ENCODE measurements around the gene PCDHGC4.
A peak's percentile ranks its signal among the peaks of the same experiment; 100 is the strongest.

Gene PCDHGC4

DNA sequence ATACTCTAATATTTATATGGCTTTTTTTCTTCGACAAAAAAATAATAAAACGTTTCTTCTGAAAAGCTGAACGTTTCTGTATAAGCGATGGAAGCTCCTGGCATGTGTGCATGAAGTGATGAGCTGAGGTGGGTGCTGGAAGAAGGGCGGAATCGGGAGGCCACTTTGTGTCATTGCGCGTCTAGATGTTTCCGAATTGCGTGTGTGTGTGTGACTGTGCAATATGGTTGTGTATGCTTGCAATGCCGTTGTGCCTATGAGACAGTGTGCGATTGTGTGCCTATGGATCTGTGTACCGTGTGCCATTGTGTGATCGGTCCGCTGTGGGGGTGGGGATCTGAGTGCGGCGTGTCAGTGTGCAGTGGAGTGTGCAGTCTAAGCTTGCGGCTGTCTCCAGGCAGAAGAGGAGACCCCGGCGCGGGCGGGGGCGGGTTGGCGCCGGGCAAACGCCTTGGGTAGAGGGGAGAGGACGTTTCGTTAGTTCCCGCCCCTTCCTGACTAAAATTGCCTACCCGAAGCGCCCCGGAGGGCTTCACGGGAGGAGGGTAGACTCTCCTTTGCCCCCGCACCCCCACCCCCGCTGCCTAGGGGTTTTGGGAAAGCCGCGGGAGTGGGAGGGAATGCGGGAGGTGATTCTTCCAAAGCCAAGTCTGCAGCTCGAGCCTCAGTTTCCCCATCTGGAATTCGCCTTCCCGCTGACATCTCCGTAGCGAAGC is 28.2 kb downstream of the PCDHGC4 start:
- DNase-seq: peak; percentile 34

GRCh38 chr5:141513627-141514329 is 28.9 kb downstream of the PCDHGC4 start:
- peak; percentile 70 for DNase-seq

DNA sequence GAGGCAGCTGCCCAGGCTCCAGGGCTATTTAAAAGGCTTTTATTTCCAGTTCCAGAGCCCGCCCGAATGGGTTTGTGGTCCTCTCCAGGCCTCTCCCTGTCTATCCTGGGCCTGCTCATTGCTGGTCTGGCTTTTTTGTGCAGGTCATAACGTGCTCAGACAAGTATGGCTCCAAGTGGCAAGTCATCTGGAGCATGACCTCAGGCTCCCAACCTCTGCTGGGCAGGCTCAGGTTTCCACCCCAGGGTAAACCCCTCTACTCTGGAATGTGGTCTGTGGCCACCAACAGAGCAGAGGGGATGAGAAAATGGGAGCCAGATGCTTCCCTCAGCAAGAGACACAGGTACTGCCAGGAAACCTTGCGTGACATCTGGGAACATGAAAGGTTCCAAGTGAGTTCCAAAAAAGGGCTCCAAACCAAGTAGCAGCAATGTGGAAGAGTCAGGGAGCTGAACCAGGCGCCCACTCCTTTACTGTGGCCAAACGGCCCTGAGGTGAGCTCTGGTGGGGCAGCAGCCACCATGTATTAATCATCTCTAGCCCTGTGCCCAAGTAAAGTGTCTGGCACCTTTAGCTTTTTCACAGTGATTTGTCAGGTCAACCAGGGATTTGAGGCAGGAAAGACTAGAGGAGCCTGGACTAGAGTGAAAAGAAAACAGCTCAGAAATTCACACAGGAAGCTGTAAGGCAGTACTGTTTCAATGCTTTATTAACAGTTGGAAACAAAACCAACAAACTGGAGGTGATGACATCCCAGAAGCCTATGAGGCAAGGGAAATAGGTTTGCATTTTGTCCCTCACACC is 29.7 kb downstream of the PCDHGC4 start:
- no peak for DNase-seq

DNA sequence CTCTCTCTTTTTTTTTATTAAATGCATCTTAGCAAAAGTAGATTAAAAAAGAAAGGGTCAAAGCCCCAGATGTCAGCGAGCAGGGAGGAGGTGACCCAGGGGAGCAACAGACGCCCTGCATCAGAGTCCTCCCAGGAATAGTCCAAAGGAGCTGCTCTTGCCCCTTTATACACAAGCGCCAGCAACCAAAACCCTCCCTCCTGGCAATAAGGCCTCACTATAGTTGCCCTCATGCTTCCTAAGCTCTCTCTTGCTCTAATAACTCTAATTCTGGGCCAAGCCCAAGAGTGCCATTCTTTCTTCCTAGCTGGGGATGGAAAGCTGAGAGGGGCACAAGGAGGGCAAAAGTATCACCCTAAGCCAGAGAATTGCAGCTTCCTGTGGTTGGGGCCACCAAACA is 30.3 kb downstream of the PCDHGC4 start:
- no peak for DNase-seq

- DNase-seq: no peak
Observed at GRCh38 chr5:141515946-141516671, 31.3 kb downstream of the PCDHGC4 start.

GRCh38 chr5:141516672-141517025 is 31.8 kb downstream of the PCDHGC4 start:
- DNase-seq: no peak

DNA sequence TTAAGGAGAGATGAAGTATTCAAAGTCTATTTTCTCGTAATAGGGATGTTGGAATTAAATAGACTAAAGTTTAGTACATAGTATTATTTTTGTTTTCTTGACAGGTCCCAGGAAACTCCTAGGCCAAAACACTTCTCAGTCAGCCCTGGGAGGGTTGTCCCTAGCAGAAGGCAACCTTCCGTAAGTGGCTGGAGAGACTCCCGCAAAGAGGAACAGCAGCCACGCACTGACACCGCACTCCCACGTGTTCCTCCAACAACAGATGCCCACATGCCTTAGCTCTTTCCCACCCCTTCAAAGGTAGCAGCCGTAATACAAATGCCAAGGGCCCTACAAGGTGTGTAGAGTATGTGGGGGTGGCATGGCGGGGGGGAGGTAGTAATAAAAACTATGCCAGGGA is 32.5 kb downstream of the PCDHGC4 start:
- DNase-seq: no peak

DNA sequence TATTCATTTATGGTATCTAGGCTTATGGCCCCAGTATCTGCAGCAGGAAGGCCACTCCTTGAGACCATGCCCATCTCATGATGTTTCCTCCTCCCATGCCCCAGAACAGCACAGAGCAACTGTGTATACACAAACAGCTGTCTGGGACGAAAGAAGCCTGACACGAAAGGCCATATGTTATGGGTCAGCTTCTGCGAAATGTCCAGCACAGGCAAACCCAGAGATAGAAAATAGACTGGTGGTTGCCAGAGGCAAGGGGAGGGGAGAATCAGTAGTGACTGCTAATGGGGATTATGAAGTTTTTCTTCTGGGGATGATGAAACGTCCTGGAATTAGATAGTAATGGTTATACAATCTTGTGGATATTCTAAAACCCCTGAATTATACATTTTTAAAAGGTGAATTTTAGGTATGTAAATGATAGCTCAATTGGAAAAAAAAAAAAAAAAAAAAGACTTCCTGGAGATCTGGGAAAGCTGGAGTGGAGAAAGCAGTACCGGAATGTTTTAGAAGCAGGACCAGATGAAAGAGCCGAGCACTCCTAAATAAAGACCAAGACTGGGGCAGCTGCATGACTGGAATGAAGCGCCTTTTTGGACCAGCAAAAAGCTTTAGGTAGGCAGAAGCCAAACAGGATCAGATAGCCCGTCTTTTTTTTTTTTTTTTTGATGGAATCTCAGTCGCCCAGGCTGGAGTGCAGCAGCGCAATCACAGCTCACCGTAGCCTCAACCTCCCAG is 33.2 kb downstream of the PCDHGC4 start:
- no peak for DNase-seq

DNA sequence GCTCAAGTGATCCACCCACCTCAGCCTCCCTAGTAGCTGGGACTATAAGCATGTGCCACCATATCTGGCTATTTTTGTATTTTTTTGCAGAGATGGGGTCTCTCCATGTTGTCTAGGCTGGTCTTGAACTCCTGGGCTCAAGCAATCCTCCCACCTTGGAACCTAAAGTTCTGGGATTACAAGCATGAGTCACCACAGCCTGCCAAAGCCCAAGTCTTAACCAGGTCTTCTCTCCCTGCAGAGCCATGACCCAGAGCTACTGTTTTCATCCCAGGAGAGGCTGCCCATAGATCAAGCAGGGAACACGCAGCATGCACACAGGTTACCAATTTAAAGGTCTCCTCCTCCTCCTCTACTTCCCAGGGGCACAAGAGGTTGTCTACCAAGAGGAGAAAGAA is 33.8 kb downstream of the PCDHGC4 start:
- no peak for DNase-seq

DNA sequence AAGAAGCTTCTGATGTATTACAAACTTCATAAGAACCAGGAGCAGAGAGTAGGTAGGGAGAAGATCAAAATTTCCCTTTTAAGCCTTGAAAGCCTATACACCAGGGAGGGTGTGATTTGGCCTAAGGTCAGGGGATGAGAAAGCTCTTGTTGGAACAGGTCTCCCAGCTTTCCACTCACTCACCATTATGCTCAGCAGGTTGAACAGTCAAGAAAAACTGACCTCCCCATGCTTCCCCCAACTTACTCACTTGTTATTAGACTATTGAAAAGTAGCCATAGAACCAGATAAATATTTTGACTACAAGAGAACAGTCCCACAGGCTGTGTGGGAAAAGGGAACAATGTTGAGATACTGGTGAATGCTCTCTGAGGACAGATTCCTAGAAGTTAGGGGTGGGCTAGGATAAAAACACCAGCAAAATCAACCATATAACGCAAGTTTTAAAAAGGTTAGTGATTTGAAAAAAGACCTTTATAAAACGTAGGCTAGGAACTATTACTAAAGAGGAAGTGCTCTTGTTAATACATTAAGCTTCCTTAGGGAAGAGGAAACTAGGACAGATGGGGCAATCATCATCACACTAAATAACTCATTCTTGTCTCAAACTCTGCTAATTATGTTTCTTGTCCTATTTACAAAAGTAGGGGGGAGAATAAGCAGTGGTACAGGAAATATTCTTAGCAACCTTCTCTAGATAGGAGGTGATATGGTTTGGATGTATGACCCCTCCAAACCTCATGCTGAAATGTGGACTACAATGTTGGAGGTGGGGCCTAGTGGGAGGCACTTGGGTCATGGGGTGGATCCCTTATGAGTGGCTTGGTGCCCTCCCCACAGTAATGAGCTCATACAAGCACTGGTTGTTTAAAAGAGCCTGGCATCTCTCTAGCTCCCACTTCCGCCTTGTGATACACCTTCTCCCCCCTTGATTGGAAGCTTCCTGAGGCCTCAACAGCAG is 35.1 kb downstream of the PCDHGC4 start:
- no peak for DNase-seq

DNA sequence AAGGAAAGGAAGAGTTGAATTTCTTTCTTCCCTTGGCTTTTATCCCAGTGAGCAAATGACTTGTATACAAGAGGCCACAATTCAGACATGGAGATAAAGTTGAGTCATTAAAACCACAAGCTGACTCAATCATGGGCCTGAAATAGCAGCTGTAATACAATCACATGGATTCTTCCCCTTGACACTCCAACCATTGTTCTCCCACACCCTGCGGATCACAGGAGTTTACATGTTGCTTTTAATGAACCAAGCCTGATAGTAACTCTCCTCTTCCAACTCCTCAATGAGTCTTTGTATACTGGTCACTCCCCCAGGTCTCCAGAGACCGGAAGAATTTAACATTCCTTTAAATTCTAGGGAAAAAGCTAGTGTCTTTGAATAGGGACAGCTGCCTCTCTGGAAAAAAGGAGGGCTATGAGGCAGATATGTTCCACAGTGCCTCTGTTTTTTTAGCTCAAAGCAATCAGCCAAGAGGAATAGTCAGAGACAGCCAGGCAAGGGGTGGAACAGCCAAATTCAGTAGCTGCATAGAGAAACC is 36.5 kb downstream of the PCDHGC4 start:
- DNase-seq: no peak

DNA sequence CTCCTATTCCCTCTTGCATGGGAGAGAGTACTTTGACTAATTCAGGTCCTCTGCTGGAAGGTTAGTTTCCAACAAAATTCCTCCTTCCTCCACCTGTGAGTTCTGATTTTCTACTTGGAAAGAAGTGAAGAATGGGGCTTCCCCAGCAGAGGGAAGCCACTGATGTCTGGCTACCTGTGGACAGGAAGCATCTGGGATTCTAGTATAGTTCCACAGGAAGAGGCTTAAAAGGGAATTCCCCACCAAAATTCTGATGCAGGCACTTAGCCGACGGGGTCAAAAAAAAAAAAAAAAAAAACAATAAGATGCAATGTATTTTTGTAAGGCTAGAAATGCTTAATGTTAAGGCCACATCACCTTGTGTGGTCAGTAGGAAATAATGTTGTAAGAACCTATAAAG is 37.5 kb downstream of the PCDHGC4 start:
- DNase-seq: no peak

- DNase-seq: no peak
Observed at GRCh38 chr5:141523991-141524390, 39.2 kb downstream of the PCDHGC4 start.

- peak; percentile 47 for DNase-seq
Observed at GRCh38 chr5:141524604-141525597, 40.1 kb downstream of the PCDHGC4 start.

DNA sequence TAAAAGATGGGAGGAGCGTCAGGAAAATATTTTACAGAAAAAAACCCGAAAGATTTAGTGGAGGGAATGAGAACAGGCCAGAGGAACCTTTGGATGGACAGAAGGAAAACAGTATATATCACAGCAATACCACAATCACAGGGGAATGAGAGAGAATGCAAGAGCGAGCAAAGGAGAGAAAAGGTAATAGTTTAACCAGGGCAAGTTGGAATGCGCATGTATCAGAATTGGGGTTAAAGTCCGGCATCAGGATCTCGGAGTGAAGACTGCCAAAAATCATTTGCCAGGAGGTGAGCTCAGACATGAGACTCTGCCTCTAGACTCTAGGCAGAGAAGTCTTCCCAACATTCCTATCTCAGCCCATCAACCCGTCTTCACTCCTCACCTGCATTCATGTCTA is 40.8 kb downstream of the PCDHGC4 start:
- DNase-seq: no peak

DNA sequence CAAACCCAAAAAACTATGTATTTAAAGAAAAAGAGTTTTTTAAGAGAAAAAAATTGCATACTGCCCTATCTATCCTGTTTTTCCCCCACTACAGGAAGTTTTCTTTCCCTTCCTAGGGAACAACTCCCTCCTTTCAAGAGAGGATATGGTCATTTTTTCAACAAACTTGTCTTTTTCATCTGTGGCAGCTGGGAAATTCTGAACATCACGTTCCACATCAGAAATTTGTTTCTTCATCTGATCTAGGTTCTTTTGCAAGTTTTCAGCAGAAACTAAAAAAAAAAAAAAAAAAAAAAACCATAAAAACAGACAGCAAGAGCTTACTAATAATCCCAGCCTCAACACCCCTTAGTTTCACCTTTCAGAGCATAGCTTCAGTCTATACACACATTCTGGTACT is 42.6 kb downstream of the PCDHGC4 start:
- no peak for DNase-seq

GRCh38 chr5:141528291-141528984 is 43.6 kb downstream of the PCDHGC4 start:
- DNase-seq: no peak

- DNase-seq: no peak
Observed at GRCh38 chr5:141529002-141529401, 44.2 kb downstream of the PCDHGC4 start.

GRCh38 chr5:141529873-141530272 is 45.0 kb downstream of the PCDHGC4 start:
- DNase-seq: no peak
